WTC11 (cell line): ENCODE results near the gene COA5.

Experiments
- AFF4 ChIP-seq: sonication (generic); formaldehyde crosslinking; IDR thresholded peaks from 2 replicates; pipeline ENCODE4 v1.8.1; 2023; ENCODE audit warnings: mild to moderate bottlenecking, missing genetic modification reagents, borderline replicate concordance
- ATF3 ChIP-seq: sonication (generic); formaldehyde crosslinking; conservative IDR thresholded peaks from 2 replicates; pipeline ENCODE4 v1.8.1; 2022; ENCODE audit warnings: mild to moderate bottlenecking, missing genetic modification reagents
- CTCF ChIP-seq: fragments of 200-600 bp; IDR thresholded peaks from 2 replicates; pipeline ENCODE4 v1.8.0; 2022; ENCODE audit warnings: antibody characterized with exemption
- E2F5 ChIP-seq: sonication (generic); formaldehyde crosslinking; IDR thresholded peaks from 2 replicates; pipeline ENCODE4 v1.8.1; 2022; ENCODE audit warnings: mild to moderate bottlenecking, moderate library complexity, missing genetic modification reagents
- MYBL2 ChIP-seq: sonication (generic); formaldehyde crosslinking; IDR thresholded peaks from 2 replicates; pipeline ENCODE4 v1.8.1; 2023; ENCODE audit warnings: mild to moderate bottlenecking, moderate library complexity, missing genetic modification reagents
- NFYB ChIP-seq: sonication (generic); formaldehyde crosslinking; conservative IDR thresholded peaks from 2 replicates; pipeline ENCODE4 v1.8.0; 2022; ENCODE audit warnings: low read depth, missing genetic modification reagents
- ZNF232 ChIP-seq: sonication (generic); formaldehyde crosslinking; IDR thresholded peaks from 2 replicates; pipeline ENCODE4 v1.8.0; 2022; ENCODE audit warnings: mild to moderate bottlenecking, missing genetic modification reagents
- ZNF281 ChIP-seq: sonication (generic); formaldehyde crosslinking; IDR thresholded peaks from 2 replicates; pipeline ENCODE4 v1.8.0; 2023; ENCODE audit warnings: mild to moderate bottlenecking, missing genetic modification reagents
- ZNF423 ChIP-seq: fragments of 250-450 bp; sonication (Bioruptor Pico); IDR thresholded peaks from 2 replicates; pipeline ENCODE4 v2.1.2; 2022; ENCODE audit warnings: mild to moderate bottlenecking, moderate library complexity
- ZSCAN18 ChIP-seq: fragments of 250-450 bp; sonication (Bioruptor Pico); IDR thresholded peaks from 2 replicates; pipeline ENCODE4 v2.1.2; 2022; ENCODE audit warnings: mild to moderate bottlenecking, moderate library complexity

GRCh38 chr2:98551316-98551715 is 57.0 kb downstream of the COA5 start:
- TF ChIP-seq CTCF = no peak
- TF ChIP-seq ZNF281 (CRISPR knock-in tag) = no peak
- TF ChIP-seq AFF4 = no peak
- TF ChIP-seq ZNF232 (CRISPR knock-in tag) = no peak
- no peak for TF ChIP-seq NFYB (CRISPR knock-in tag)
- TF ChIP-seq E2F5 (CRISPR knock-in tag) = no peak
- no peak for TF ChIP-seq ZNF423 (CRISPR knock-in tag)
- TF ChIP-seq MYBL2 = no peak
- no peak for TF ChIP-seq ATF3 (CRISPR knock-in tag)
- TF ChIP-seq ZSCAN18 (CRISPR knock-in tag) = no peak
